Erythroblast (primary cell): ENCODE measurements around the gene RAP1GAP.
"Not testable (repeated sequence)": the region's sequence is repeated elsewhere in the genome, so short reads cannot be mapped to it uniquely, and the experiment has no call there.

Source experiments
- DNase-seq, 2 experiments: peaks; one replicate each; lab custom pipeline; 2025; lab: John Stamatoyannopoulos, UW
- GATA1 ChIP-seq: IDR thresholded peaks from 2 replicates; pipeline ENCODE4 v1.6.1; 2011; ENCODE audit warnings: low read depth, mild to moderate bottlenecking, control low read depth, low read length, moderate library complexity
- POLR2A ChIP-seq: IDR thresholded peaks from 2 replicates; pipeline ENCODE4 v1.6.1; 2011; ENCODE audit warnings: mild to moderate bottlenecking, low read length

RAP1GAP gene

GRCh38 chr1:21567241-21568005, 101.7 kb downstream of the RAP1GAP start:
- TF ChIP-seq GATA1: no peak
- no peak for TF ChIP-seq POLR2A
- no peak for DNase-seq

GRCh38 chr1:21566361-21566760, 102.8 kb downstream of the RAP1GAP start:
- DNase-seq: not testable (repeated sequence)

GRCh38 chr1:21565285-21565684, 103.9 kb downstream of the RAP1GAP start:
- no peak for DNase-seq
- TF ChIP-seq GATA1 (no peak), POLR2A (no peak)

GRCh38 chr1:21564521-21565095, 104.5 kb downstream of the RAP1GAP start:
- no peak for TF ChIP-seq GATA1
- no peak for TF ChIP-seq POLR2A
- no peak for DNase-seq

- DNase-seq: no peak
- no peak for TF ChIP-seq POLR2A
- no peak for TF ChIP-seq GATA1
These were observed 105.2 kb downstream of the RAP1GAP start for GRCh38 chr1:21563971-21564370.

- DNase-seq: no peak
- no peak for TF ChIP-seq POLR2A
- TF ChIP-seq GATA1: no peak
These were observed 106.3 kb downstream of the RAP1GAP start for GRCh38 chr1:21562896-21563295.

GRCh38 chr1:21560916-21561638, 108.1 kb downstream of the RAP1GAP start:
- DNase-seq: no peak
- TF ChIP-seq GATA1 (no peak), POLR2A (no peak)

GRCh38 chr1:21559788-21560567, 109.2 kb downstream of the RAP1GAP start:
- DNase-seq: no peak
- TF ChIP-seq POLR2A (no peak), GATA1 (no peak)

GRCh38 chr1:21553116-21553926, 115.8 kb downstream of the RAP1GAP start:
- TF ChIP-seq POLR2A (no peak), GATA1 (no peak)
- DNase-seq: no peak

- DNase-seq: no peak
- no peak for TF ChIP-seq GATA1
- TF ChIP-seq POLR2A: no peak
These were observed 116.4 kb downstream of the RAP1GAP start for GRCh38 chr1:21552715-21553114.

- TF ChIP-seq POLR2A (no peak), GATA1 (no peak)
- no peak for DNase-seq
These were observed 118.2 kb downstream of the RAP1GAP start for GRCh38 chr1:21550866-21551475.

GRCh38 chr1:21550097-21550496, 119.1 kb downstream of the RAP1GAP start:
- DNase-seq: no peak
- TF ChIP-seq POLR2A (no peak), GATA1 (no peak)
